ENCODE data around the gene PDE5A.

DNA sequence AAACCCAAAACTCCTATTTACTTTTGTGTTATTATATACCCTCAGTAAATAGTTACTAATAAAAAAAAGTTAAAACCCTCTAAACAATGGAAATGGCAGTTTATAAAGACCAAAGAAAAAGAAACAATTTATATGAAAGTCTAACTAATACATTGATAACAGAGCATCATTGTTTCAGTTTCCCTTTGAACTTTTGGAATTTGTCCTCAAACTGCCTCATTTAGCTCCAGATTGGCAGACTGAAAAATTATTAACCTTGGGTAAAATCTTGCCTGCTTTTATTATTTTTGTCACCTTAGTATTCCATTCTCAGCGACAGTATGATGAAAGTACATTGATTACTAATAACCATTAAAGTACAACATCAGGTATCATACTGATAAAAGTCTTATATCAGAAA is 124.0 kb downstream of the PDE5A start:
- no peak for TF ChIP-seq EZH2phosphoT487 (IDR thresholded peaks at IDR 0.05; ENCODE audit: low read length)
- TF ChIP-seq EZH2 (optimal IDR thresholded peaks at IDR 0.05; ENCODE audit: low read depth, low read length), result no peak
- no peak for TF ChIP-seq CTCF (IDR thresholded peaks at IDR 0.05; ENCODE audit: low read length)

All from MM.1S (cell line).